SK-N-SH (cell line): ENCODE results near the gene SNAP25. TPM values are rescaled to one million over a fixed set of nuclear protein-coding genes. Genes with fewer than 3 reads are reported as not detected.

Experiments used
- CTCF ChIA-PET: fragments of 300-600, 350-600 bp; formaldehyde crosslinking; extraction: SDS; loops from one replicate; lab custom pipeline; 2021; lab: Yijun Ruan, JAX
- POLR2A ChIA-PET: fragments of 350-600 bp; sonication (Branson Sonifier 250); formaldehyde crosslinking; extraction: SDS; loops from one replicate; lab custom pipeline; 2020; ENCODE audit warnings: antibody characterized with exemption, inconsistent platforms; lab: Yijun Ruan, JAX
- DNase-seq: peaks from one replicate; pipeline ENCODE4 v3.0.0; 2012
- H2AFZ ChIP-seq: fragments of 200-600 bp; sonication (generic); 2 replicates; pipeline ENCODE4 v1.8.1; 2016; ENCODE audit warnings: antibody characterized with exemption, mild to moderate bottlenecking, low read depth
- H3F3A ChIP-seq: fragments of 200-600 bp; sonication (generic); replicated peaks from 2 replicates; pipeline ENCODE3; 2016; ENCODE audit warnings: antibody characterized with exemption, mild to moderate bottlenecking; ENCODE audit not compliant: insufficient read depth
- H3K27ac ChIP-seq, 2 experiments: fragments of 200-500 bp in 1 of 2; fragments of 200-600 bp in 1 of 2; sonication (Bioruptor generic) in 1 of 2; sonication (generic), shearing (Covaris generic) in 1 of 2; 2 replicates each; pipeline versions ENCODE4 v1.5.1 to v1.6.1; 2014 to 2016; ENCODE audit warnings: low read depth in 2 of 2, inconsistent platforms in 1 of 2, low read length in 1 of 2, mild to moderate bottlenecking in 1 of 2, mixed read lengths in 1 of 2
- H3K27me3 ChIP-seq: fragments of 200-600 bp; sonication (generic), shearing (Covaris generic); 2 replicates; pipeline ENCODE4 v1.6.1; 2016; ENCODE audit warnings: mixed run types; ENCODE audit not compliant: insufficient read depth
- H3K36me3 ChIP-seq, 2 experiments: fragments of 200-500 bp in 1 of 2; fragments of 200-600 bp in 1 of 2; sonication (Bioruptor generic) in 1 of 2; sonication (generic) in 1 of 2; replicated peaks in 1 of 2; 2 replicates each; pipeline versions ENCODE3 to v1.5.1; 2014 to 2016; ENCODE audit warnings: low read length in 1 of 2, mild to moderate bottlenecking in 1 of 2; ENCODE audit not compliant: insufficient read depth in 2 of 2, control insufficient read depth in 1 of 2
- H3K4me1 ChIP-seq, 2 experiments: fragments of 200-500 bp in 1 of 2; fragments of 200-600 bp in 1 of 2; sonication (Bioruptor generic) in 1 of 2; sonication (generic), shearing (Covaris generic) in 1 of 2; 2 replicates each; pipeline versions ENCODE4 v1.5.1 to v1.6.1; 2014 to 2016; ENCODE audit warnings: low read depth in 1 of 2, low read length in 1 of 2, mixed run types in 1 of 2; ENCODE audit not compliant: insufficient read depth in 2 of 2, control insufficient read depth in 1 of 2
- H3K4me2 ChIP-seq: fragments of 200-600 bp; sonication (generic), shearing (Covaris generic); 2 replicates; pipeline ENCODE4 v1.6.1; 2017; ENCODE audit warnings: mixed run types
- H3K4me3 ChIP-seq, 2 experiments: fragments of 200-500 bp in 1 of 2; fragments of 200-600 bp in 1 of 2; sonication (Bioruptor generic) in 1 of 2; sonication (generic), shearing (Covaris generic) in 1 of 2; 2 replicates each; pipeline versions ENCODE4 v1.5.1 to v1.8.1; 2014 to 2016; ENCODE audit warnings: low read depth in 2 of 2, inconsistent platforms in 1 of 2, low read length in 1 of 2, mild to moderate bottlenecking in 1 of 2, mixed read lengths in 1 of 2, moderate library complexity in 1 of 2
- H3K79me2 ChIP-seq: fragments of 200-600 bp; sonication (generic); 2 replicates; pipeline ENCODE4 v1.8.1; 2017; ENCODE audit warnings: mild to moderate bottlenecking; ENCODE audit not compliant: insufficient read depth
- H3K9ac ChIP-seq: fragments of 200-600 bp; sonication (generic); 2 replicates; pipeline ENCODE4 v1.6.1; 2017; ENCODE audit warnings: mixed run types
- H3K9me2 ChIP-seq: fragments of 200-600 bp; sonication (generic); 2 replicates; pipeline ENCODE4 v1.6.1; 2017; ENCODE audit warnings: mixed run types
- H3K9me3 ChIP-seq: fragments of 200-600 bp; sonication (generic); 2 replicates; pipeline ENCODE4 v1.6.1; 2017; ENCODE audit warnings: mixed run types, mild to moderate bottlenecking, moderate library complexity
- H4K20me1 ChIP-seq: fragments of 200-600 bp; sonication (generic); 2 replicates; pipeline ENCODE4 v1.6.1; 2017; ENCODE audit warnings: mild to moderate bottlenecking, mixed run types; ENCODE audit not compliant: insufficient read depth
- ELF1 ChIP-seq: IDR thresholded peaks from 2 replicates; pipeline ENCODE4 v1.4.0; 2012
- EP300 ChIP-seq, 2 experiments: IDR thresholded peaks; 2 replicates each; pipeline versions ENCODE4 v1.4.0 to v1.6.1; 2012; ENCODE audit warnings: borderline replicate concordance in 1 of 2, low read depth in 1 of 2, low read length in 1 of 2
- EZH2phosphoT487 ChIP-seq: fragments of 200-600 bp; sonication (generic); IDR thresholded peaks from 2 replicates; pipeline ENCODE4 v1.6.1; 2017; ENCODE audit warnings: low read depth, mixed run types, mild to moderate bottlenecking, antibody characterized with exemption, moderate library complexity, borderline replicate concordance
- FOSL2 ChIP-seq: IDR thresholded peaks from 2 replicates; pipeline ENCODE4 v1.4.0; 2012; ENCODE audit warnings: low read depth, mild to moderate bottlenecking, moderate library complexity, borderline replicate concordance
- FOXJ3 ChIP-seq: sonication (generic); formaldehyde crosslinking; IDR thresholded peaks from 2 replicates; pipeline ENCODE4 v1.5.1; 2020; ENCODE audit warnings: mild to moderate bottlenecking, missing genetic modification reagents
- GATA2 ChIP-seq: sonication (generic); formaldehyde crosslinking; IDR thresholded peaks from 2 replicates; pipeline ENCODE4 v1.5.0; 2020; ENCODE audit warnings: mild to moderate bottlenecking, missing genetic modification reagents
- JUND ChIP-seq: IDR thresholded peaks from 2 replicates; pipeline ENCODE4 v1.4.0; 2012
- MEF2A ChIP-seq: IDR thresholded peaks from 2 replicates; pipeline ENCODE4 v1.4.0; 2012; ENCODE audit warnings: low read depth, borderline replicate concordance
- NFIC ChIP-seq: IDR thresholded peaks from 2 replicates; pipeline ENCODE4 v1.4.0; 2012; ENCODE audit warnings: borderline replicate concordance
- NRF1 ChIP-seq: IDR thresholded peaks from 2 replicates; pipeline ENCODE4 v1.6.1; 2012; ENCODE audit warnings: low read depth, mild to moderate bottlenecking, low read length
- POLR2AphosphoS5 ChIP-seq: IDR thresholded peaks from 2 replicates; pipeline ENCODE4 v1.6.1; 2012; ENCODE audit warnings: low read depth, low read length
- RCOR1 ChIP-seq: fragments of 150-350 bp; IDR thresholded peaks from 2 replicates; pipeline ENCODE4 v1.6.1; 2017; ENCODE audit warnings: antibody characterized with exemption, low read length
- RFX5 ChIP-seq: IDR thresholded peaks from 2 replicates; pipeline ENCODE4 v1.6.1; 2012; ENCODE audit warnings: mild to moderate bottlenecking, improper control_type of control experiment, low read length
- RXRA ChIP-seq: IDR thresholded peaks from 2 replicates; pipeline ENCODE4 v1.4.0; 2012; ENCODE audit warnings: low read depth, mild to moderate bottlenecking, borderline replicate concordance
- SIN3A ChIP-seq: IDR thresholded peaks from 2 replicates; pipeline ENCODE4 v1.6.1; 2012; ENCODE audit warnings: low read depth, mild to moderate bottlenecking, low read length, moderate library complexity, borderline replicate concordance
- SMC3 ChIP-seq: IDR thresholded peaks from 2 replicates; pipeline ENCODE4 v1.6.1; 2012; ENCODE audit warnings: low read depth, low read length, improper control_type of control experiment
- YY1 ChIP-seq: IDR thresholded peaks from 2 replicates; pipeline ENCODE4 v1.4.0; 2012; ENCODE audit warnings: low read depth, mild to moderate bottlenecking
- polyA plus RNA-seq, 3 experiments: library from polyadenylated mRNA; depleted of rRNA; stranded (reverse); fragments of >200 nt; gene quantifications; 2 replicates each; pipeline ENCODE4 v1.2.3, GENCODE V29; 2012
- TF ChIP-seq, protein P1 (sequence below): fragments of 150-350 bp; IDR thresholded peaks from 2 replicates; pipeline ENCODE4 v1.6.1; 2017; ENCODE audit warnings: antibody characterized with exemption, low read length, low read depth, borderline replicate concordance
- TF ChIP-seq, protein P2 (sequence below): IDR thresholded peaks from 2 replicates; pipeline ENCODE4 v1.4.0; 2012; ENCODE audit warnings: low read depth, borderline replicate concordance
- TF ChIP-seq, protein P3 (sequence below): IDR thresholded peaks from 2 replicates; pipeline ENCODE4 v1.4.0; 2012; ENCODE audit warnings: low read depth, borderline replicate concordance
- TF ChIP-seq, protein P4 (sequence below): IDR thresholded peaks from 2 replicates; pipeline ENCODE4 v1.6.1; 2012; ENCODE audit warnings: mild to moderate bottlenecking, low read depth, low read length, moderate library complexity

SNAP25 gene
- polyA plus RNA-seq, 1 of the 3 experiments (the other 2 are of a cell fraction): 42.4 TPM

DNA sequence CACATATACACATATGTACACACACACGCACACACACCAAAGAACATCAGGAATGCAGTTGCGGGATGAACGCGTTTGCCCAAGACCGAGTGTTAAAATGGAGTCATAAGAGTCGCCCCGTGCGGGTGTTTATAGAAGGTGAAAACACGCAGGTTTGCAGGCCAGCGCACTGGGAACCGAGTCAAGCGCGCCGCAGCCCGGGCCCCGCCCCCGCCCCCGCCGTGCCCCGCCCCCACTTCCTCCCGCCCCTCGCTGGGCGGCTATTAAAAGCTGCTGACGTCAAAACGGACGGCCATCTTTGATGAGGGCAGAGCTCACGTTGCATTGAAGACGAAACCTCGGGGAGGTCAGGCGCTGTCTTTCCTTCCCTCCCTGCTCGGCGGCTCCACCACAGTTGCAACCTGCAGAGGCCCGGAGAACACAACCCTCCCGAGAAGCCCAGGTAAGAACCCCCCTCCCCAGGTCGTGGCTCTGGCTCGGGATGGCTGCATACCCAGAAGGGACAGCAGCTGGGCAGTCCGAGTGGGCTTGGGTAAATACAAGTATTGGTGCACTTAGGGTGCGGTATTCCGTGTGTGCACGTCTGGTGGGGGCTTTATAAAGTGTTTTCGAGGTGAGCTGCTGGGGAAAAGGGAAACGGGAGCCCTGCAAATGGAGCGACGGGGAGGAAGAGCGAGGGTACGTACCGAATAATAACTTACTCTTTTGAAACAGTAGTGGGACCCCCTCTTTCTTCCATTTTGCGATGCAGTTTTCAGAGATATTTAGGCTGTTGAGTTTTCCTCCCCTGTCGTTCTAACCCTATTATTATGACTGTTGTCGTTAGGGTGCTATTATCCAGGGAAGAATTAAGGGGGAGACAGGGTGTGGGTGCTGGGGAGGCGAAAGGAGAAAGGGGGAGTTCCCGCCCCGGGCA, at the start of gene SNAP25 (continued):
- TF ChIP-seq RFX5 (no peak), YY1 (peak; percentile 95), POLR2AphosphoS5 (peak; percentile 46; the same call in 1 of the 2 replicates), JUND (no peak), EP300 (IDR thresholded peaks at IDR 0.05; ENCODE audit: borderline replicate concordance in 1 of 2, low read depth in 1 of 2, low read length in 1 of 2) (no peak), ELF1 (peak; percentile 9; the same call in 1 of the 2 replicates), NRF1 (no peak)
- TF ChIP-seq, protein P1, sequence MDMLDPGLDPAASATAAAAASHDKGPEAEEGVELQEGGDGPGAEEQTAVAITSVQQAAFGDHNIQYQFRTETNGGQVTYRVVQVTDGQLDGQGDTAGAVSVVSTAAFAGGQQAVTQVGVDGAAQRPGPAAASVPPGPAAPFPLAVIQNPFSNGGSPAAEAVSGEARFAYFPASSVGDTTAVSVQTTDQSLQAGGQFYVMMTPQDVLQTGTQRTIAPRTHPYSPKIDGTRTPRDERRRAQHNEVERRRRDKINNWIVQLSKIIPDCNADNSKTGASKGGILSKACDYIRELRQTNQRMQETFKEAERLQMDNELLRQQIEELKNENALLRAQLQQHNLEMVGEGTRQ: no peak
- TF ChIP-seq, protein P2, sequence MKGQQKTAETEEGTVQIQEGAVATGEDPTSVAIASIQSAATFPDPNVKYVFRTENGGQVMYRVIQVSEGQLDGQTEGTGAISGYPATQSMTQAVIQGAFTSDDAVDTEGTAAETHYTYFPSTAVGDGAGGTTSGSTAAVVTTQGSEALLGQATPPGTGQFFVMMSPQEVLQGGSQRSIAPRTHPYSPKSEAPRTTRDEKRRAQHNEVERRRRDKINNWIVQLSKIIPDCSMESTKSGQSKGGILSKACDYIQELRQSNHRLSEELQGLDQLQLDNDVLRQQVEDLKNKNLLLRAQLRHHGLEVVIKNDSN: no peak
- TF ChIP-seq, protein P3, sequence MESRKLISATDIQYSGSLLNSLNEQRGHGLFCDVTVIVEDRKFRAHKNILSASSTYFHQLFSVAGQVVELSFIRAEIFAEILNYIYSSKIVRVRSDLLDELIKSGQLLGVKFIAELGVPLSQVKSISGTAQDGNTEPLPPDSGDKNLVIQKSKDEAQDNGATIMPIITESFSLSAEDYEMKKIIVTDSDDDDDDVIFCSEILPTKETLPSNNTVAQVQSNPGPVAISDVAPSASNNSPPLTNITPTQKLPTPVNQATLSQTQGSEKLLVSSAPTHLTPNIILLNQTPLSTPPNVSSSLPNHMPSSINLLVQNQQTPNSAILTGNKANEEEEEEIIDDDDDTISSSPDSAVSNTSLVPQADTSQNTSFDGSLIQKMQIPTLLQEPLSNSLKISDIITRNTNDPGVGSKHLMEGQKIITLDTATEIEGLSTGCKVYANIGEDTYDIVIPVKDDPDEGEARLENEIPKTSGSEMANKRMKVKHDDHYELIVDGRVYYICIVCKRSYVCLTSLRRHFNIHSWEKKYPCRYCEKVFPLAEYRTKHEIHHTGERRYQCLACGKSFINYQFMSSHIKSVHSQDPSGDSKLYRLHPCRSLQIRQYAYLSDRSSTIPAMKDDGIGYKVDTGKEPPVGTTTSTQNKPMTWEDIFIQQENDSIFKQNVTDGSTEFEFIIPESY: no peak

DNA sequence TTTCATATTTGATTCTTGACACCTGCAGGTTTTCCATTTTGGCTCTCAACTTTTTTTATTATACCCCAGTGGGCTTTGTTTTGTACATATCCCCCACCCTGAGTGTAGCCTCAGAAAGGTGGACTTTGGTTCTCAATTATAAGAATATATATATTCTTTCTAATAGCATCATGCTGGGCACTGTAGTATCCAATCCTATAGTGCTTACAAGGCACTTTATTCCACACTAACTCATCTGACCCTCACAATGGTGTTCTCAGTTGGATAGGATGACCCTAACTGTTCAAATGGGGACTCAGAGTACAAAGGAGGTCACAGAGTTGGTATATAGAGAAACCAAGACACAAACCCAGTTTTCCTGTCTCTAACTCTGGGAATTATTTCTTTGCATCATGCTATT, 48.9 kb upstream of the SNAP25 start:
- H3K4me2 ChIP-seq: no peak overlapping the region
- no peak overlapping the region for H3K9ac ChIP-seq
- H3K9me2 ChIP-seq: peaks cover 2% of the 10 kb centered on the region; the same call in 1 of the 2 replicates
- ChIA-PET POLR2A (no interaction called here), CTCF (interaction anchor here (1.7 kb wide), 1 partner anchor 9 kb away, joined by 5 read pairs; no protein-coding TSS in a partner anchor)
- no peaks in the 10 kb centered on the region for H3K79me2 ChIP-seq
- no peaks in the 10 kb centered on the region for H3K36me3 ChIP-seq
- no peaks in the 10 kb centered on the region for H3K9me3 ChIP-seq
- no peaks in the 10 kb centered on the region for H3K27me3 ChIP-seq
- no peak overlapping the region for H3K4me3 ChIP-seq
- H3K27ac ChIP-seq: no peak overlapping the region
- DNase-seq: no peak
- peaks cover 0 to 8% of the 10 kb centered on the region in 2 experiments; a peak in 1 of 4 replicates for H3K4me1 ChIP-seq
- TF ChIP-seq EZH2phosphoT487 (no peak), POLR2AphosphoS5 (no peak), FOSL2 (no peak), EP300 (IDR thresholded peaks at IDR 0.05; ENCODE audit: borderline replicate concordance in 1 of 2, low read depth in 1 of 2, low read length in 1 of 2) (no peak), YY1 (no peak), SIN3A (no peak), NRF1 (no peak), RFX5 (no peak), RXRA (no peak), JUND (no peak), GATA2 (CRISPR knock-in tag) (no peak), SMC3 (no peak), ELF1 (no peak), FOXJ3 (CRISPR knock-in tag) (no peak), MEF2A (no peak), RCOR1 (no peak), NFIC (no peak)
- TF ChIP-seq, protein P4, sequence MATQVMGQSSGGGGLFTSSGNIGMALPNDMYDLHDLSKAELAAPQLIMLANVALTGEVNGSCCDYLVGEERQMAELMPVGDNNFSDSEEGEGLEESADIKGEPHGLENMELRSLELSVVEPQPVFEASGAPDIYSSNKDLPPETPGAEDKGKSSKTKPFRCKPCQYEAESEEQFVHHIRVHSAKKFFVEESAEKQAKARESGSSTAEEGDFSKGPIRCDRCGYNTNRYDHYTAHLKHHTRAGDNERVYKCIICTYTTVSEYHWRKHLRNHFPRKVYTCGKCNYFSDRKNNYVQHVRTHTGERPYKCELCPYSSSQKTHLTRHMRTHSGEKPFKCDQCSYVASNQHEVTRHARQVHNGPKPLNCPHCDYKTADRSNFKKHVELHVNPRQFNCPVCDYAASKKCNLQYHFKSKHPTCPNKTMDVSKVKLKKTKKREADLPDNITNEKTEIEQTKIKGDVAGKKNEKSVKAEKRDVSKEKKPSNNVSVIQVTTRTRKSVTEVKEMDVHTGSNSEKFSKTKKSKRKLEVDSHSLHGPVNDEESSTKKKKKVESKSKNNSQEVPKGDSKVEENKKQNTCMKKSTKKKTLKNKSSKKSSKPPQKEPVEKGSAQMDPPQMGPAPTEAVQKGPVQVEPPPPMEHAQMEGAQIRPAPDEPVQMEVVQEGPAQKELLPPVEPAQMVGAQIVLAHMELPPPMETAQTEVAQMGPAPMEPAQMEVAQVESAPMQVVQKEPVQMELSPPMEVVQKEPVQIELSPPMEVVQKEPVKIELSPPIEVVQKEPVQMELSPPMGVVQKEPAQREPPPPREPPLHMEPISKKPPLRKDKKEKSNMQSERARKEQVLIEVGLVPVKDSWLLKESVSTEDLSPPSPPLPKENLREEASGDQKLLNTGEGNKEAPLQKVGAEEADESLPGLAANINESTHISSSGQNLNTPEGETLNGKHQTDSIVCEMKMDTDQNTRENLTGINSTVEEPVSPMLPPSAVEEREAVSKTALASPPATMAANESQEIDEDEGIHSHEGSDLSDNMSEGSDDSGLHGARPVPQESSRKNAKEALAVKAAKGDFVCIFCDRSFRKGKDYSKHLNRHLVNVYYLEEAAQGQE: no peak
- TF ChIP-seq, protein P1: no peak
- no peaks in the 10 kb centered on the region for H3F3A ChIP-seq
- no peak overlapping the region for H2AFZ ChIP-seq
- H4K20me1 ChIP-seq: no peaks in the 10 kb centered on the region
